ENCODE results near the gene ACOX3.

DNA sequence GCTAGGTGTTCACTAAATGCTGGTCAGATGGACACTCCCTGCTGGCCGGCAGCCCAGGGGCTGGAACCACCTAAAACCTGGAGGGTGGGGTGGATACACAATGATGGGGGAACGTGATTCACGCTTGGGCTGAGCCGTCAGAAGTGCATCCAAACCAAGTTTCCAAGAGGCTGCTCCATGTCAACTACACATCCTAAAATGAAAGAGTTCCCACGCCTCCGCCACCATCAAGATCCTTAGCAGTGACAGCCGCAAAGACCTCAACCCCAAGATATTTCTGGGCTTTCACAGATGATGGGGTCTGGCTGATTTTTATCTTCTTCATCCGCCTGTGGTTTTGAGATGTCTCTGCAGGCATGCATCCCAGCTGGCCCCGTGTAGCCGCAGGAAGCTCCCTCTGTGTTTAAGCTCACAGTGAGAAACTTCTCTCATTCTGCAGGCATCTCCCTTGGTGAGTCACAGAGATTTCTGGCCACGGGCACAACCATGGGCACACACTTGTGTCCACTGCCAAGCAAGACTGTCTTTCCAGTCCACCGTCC lies 86.5 kb downstream of the ACOX3 start:
- TF ChIP-seq, protein P1, sequence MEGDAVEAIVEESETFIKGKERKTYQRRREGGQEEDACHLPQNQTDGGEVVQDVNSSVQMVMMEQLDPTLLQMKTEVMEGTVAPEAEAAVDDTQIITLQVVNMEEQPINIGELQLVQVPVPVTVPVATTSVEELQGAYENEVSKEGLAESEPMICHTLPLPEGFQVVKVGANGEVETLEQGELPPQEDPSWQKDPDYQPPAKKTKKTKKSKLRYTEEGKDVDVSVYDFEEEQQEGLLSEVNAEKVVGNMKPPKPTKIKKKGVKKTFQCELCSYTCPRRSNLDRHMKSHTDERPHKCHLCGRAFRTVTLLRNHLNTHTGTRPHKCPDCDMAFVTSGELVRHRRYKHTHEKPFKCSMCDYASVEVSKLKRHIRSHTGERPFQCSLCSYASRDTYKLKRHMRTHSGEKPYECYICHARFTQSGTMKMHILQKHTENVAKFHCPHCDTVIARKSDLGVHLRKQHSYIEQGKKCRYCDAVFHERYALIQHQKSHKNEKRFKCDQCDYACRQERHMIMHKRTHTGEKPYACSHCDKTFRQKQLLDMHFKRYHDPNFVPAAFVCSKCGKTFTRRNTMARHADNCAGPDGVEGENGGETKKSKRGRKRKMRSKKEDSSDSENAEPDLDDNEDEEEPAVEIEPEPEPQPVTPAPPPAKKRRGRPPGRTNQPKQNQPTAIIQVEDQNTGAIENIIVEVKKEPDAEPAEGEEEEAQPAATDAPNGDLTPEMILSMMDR (conservative IDR thresholded peaks at IDR 0.05): no peak
- TF ChIP-seq ZFX (IDR thresholded peaks at IDR 0.05): no peak
